ENCODE results near the gene PPP2R5C.
"Not testable (repeated sequence)": the region's sequence is repeated elsewhere in the genome, so short reads cannot be mapped to it uniquely, and the experiment has no call there.

PPP2R5C gene

GRCh38 chr14:101727611-101728366 lies 33.7 kb upstream of the PPP2R5C start:
- TF ChIP-seq POLR2AphosphoS5 (IDR thresholded peaks at IDR 0.05; ENCODE audit: low read depth, low read length): no peak
- no peak for TF ChIP-seq TAF1 (IDR thresholded peaks at IDR 0.05; ENCODE audit: low read depth, low read length)
- no peak for TF ChIP-seq PAX5 (IDR thresholded peaks at IDR 0.05; ENCODE audit: insufficient read depth, low read length, severe bottlenecking)
- TF ChIP-seq SPI1 (IDR thresholded peaks at IDR 0.05; ENCODE audit: low read depth, low read length): no peak
- no peak for TF ChIP-seq POLR2A (IDR thresholded peaks at IDR 0.05; ENCODE audit: low read depth, low read length)
- TF ChIP-seq POU2F2 (IDR thresholded peaks at IDR 0.05; ENCODE audit: low read depth, low read length): no peak
- FAIRE-seq (no peak), DNase-seq (ENCODE audit: insufficient read length, low spot score) (no peak)

- TF ChIP-seq PAX5 (IDR thresholded peaks at IDR 0.05; ENCODE audit: insufficient read depth, low read length, severe bottlenecking): no peak
- TF ChIP-seq TAF1 (IDR thresholded peaks at IDR 0.05; ENCODE audit: low read depth, low read length): no peak
- no peak for TF ChIP-seq POLR2A (IDR thresholded peaks at IDR 0.05; ENCODE audit: low read depth, low read length)
- TF ChIP-seq SPI1 (IDR thresholded peaks at IDR 0.05; ENCODE audit: low read depth, low read length): no peak
- TF ChIP-seq POU2F2 (IDR thresholded peaks at IDR 0.05; ENCODE audit: low read depth, low read length): no peak
- no peak for TF ChIP-seq POLR2AphosphoS5 (IDR thresholded peaks at IDR 0.05; ENCODE audit: low read depth, low read length)
- no peak for DNase-seq (ENCODE audit: insufficient read length, low spot score)
These were observed 33.2 kb upstream of the PPP2R5C start for GRCh38 chr14:101728367-101728742.

GRCh38 chr14:101729382-101729781 lies 32.1 kb upstream of the PPP2R5C start:
- DNase-seq (ENCODE audit: insufficient read length, low spot score) (no peak), FAIRE-seq (no peak)
- TF ChIP-seq SPI1 (IDR thresholded peaks at IDR 0.05; ENCODE audit: low read depth, low read length): no peak
- no peak for TF ChIP-seq PAX5 (IDR thresholded peaks at IDR 0.05; ENCODE audit: insufficient read depth, low read length, severe bottlenecking)
- no peak for TF ChIP-seq TAF1 (IDR thresholded peaks at IDR 0.05; ENCODE audit: low read depth, low read length)
- no peak for TF ChIP-seq POU2F2 (IDR thresholded peaks at IDR 0.05; ENCODE audit: low read depth, low read length)
- no peak for TF ChIP-seq POLR2A (IDR thresholded peaks at IDR 0.05; ENCODE audit: low read depth, low read length)
- no peak for TF ChIP-seq POLR2AphosphoS5 (IDR thresholded peaks at IDR 0.05; ENCODE audit: low read depth, low read length)

More at GRCh38 chr14:101728367-101728742, 33.2 kb upstream of the PPP2R5C start:
- FAIRE-seq: no peak

GRCh38 chr14:101730157-101730556 lies 31.4 kb upstream of the PPP2R5C start:
- not testable (repeated sequence) for FAIRE-seq; DNase-seq (ENCODE audit: insufficient read length, low spot score)

- no peak for TF ChIP-seq SPI1 (IDR thresholded peaks at IDR 0.05; ENCODE audit: low read depth, low read length)
- no peak for TF ChIP-seq POLR2A (IDR thresholded peaks at IDR 0.05; ENCODE audit: low read depth, low read length)
- no peak for TF ChIP-seq TAF1 (IDR thresholded peaks at IDR 0.05; ENCODE audit: low read depth, low read length)
- TF ChIP-seq POU2F2 (IDR thresholded peaks at IDR 0.05; ENCODE audit: low read depth, low read length): no peak
- no peak for TF ChIP-seq PAX5 (IDR thresholded peaks at IDR 0.05; ENCODE audit: insufficient read depth, low read length, severe bottlenecking)
- no peak for TF ChIP-seq POLR2AphosphoS5 (IDR thresholded peaks at IDR 0.05; ENCODE audit: low read depth, low read length)
- FAIRE-seq: no peak
- no peak for DNase-seq (ENCODE audit: insufficient read length, low spot score)
These were observed 30.8 kb upstream of the PPP2R5C start for GRCh38 chr14:101730626-101731186.

GRCh38 chr14:101731187-101732080 lies 30.1 kb upstream of the PPP2R5C start:
- no peak for TF ChIP-seq POU2F2 (IDR thresholded peaks at IDR 0.05; ENCODE audit: low read depth, low read length)
- TF ChIP-seq SPI1 (IDR thresholded peaks at IDR 0.05; ENCODE audit: low read depth, low read length): 0 out of 2 replicates have a peak, but pooled peaks have one; percentile 31
- no peak for DNase-seq (ENCODE audit: insufficient read length, low spot score)
- FAIRE-seq: peak; percentile 81

- TF ChIP-seq POLR2AphosphoS5 (IDR thresholded peaks at IDR 0.05; ENCODE audit: low read depth, low read length) (no peak), POLR2A (IDR thresholded peaks at IDR 0.05; ENCODE audit: low read depth, low read length) (no peak)
- FAIRE-seq (peak; percentile 55), DNase-seq (ENCODE audit: insufficient read length, low spot score) (no peak)
These were observed 29.4 kb upstream of the PPP2R5C start for GRCh38 chr14:101732118-101732517.

GRCh38 chr14:101733211-101733610 lies 28.3 kb upstream of the PPP2R5C start:
- DNase-seq (ENCODE audit: insufficient read length, low spot score): no peak
- FAIRE-seq: no peak
- TF ChIP-seq PAX5 (IDR thresholded peaks at IDR 0.05; ENCODE audit: insufficient read depth, low read length, severe bottlenecking) (no peak), POU2F2 (IDR thresholded peaks at IDR 0.05; ENCODE audit: low read depth, low read length) (no peak), POLR2AphosphoS5 (IDR thresholded peaks at IDR 0.05; ENCODE audit: low read depth, low read length) (no peak), SPI1 (IDR thresholded peaks at IDR 0.05; ENCODE audit: low read depth, low read length) (no peak), TAF1 (IDR thresholded peaks at IDR 0.05; ENCODE audit: low read depth, low read length) (no peak), POLR2A (IDR thresholded peaks at IDR 0.05; ENCODE audit: low read depth, low read length) (no peak)

- DNase-seq (ENCODE audit: insufficient read length, low spot score): no peak
- FAIRE-seq: no peak
- no peak for TF ChIP-seq TAF1 (IDR thresholded peaks at IDR 0.05; ENCODE audit: low read depth, low read length)
- TF ChIP-seq PAX5 (IDR thresholded peaks at IDR 0.05; ENCODE audit: insufficient read depth, low read length, severe bottlenecking): no peak
- no peak for TF ChIP-seq POLR2AphosphoS5 (IDR thresholded peaks at IDR 0.05; ENCODE audit: low read depth, low read length)
- no peak for TF ChIP-seq SPI1 (IDR thresholded peaks at IDR 0.05; ENCODE audit: low read depth, low read length)
- TF ChIP-seq POU2F2 (IDR thresholded peaks at IDR 0.05; ENCODE audit: low read depth, low read length): no peak
- no peak for TF ChIP-seq POLR2A (IDR thresholded peaks at IDR 0.05; ENCODE audit: low read depth, low read length)
These were observed 27.2 kb upstream of the PPP2R5C start for GRCh38 chr14:101734246-101734847.
